Activated gamma-delta T cell treated with anti-CD3 and anti-CD28 coated beads, Interleukin-2, amount 50 U/mL, for 16 hours (primary cell): Measurements from ENCODE around the gene CTF1.
A peak's percentile ranks its signal among the peaks of the same experiment; 100 is the strongest.
"Not testable (repeated sequence)": the region's sequence is repeated elsewhere in the genome, so short reads cannot be mapped to it uniquely, and the experiment has no call there.

ENCODE experiments used
- DNase-seq: peaks from one replicate; pipeline ENCODE4 v3.0.0-alpha.2; 2020; ENCODE audit warnings: low read depth

Gene CTF1

GRCh38 chr16:30931068-30931650 is 34.7 kb downstream of the CTF1 start:
- DNase-seq: no peak

- no peak for DNase-seq
Observed at GRCh38 chr16:30934827-30935557, 38.6 kb downstream of the CTF1 start.

- no peak for DNase-seq
Observed at GRCh38 chr16:30937692-30938091, 41.3 kb downstream of the CTF1 start.

- DNase-seq: not testable (repeated sequence)
Observed at GRCh38 chr16:30939571-30939970, 43.2 kb downstream of the CTF1 start.

- DNase-seq: peak; percentile 44
Observed at GRCh38 chr16:30941600-30942425, 45.4 kb downstream of the CTF1 start.

GRCh38 chr16:30942426-30942806 is 46.0 kb downstream of the CTF1 start:
- DNase-seq: no peak

- no peak for DNase-seq
Observed at GRCh38 chr16:30944352-30944751, 47.9 kb downstream of the CTF1 start.

- no peak for DNase-seq
Observed at GRCh38 chr16:30946671-30947540, 50.5 kb downstream of the CTF1 start.

- DNase-seq: no peak
Observed at GRCh38 chr16:30947541-30947858, 51.1 kb downstream of the CTF1 start.

GRCh38 chr16:30947859-30948666 is 51.6 kb downstream of the CTF1 start:
- DNase-seq: no peak

- no peak for DNase-seq
Observed at GRCh38 chr16:30948667-30949649, 52.5 kb downstream of the CTF1 start, which contains the start of gene ORAI3. TSS of gene ORAI3 (plus strand) at chr16:30949068. CDS start at chr16:30949290, 222 bp downstream.

- DNase-seq: no peak
Observed at GRCh38 chr16:30949650-30950515, 53.5 kb downstream of the CTF1 start.

- DNase-seq: no peak
Observed at GRCh38 chr16:30950516-30951065, 54.2 kb downstream of the CTF1 start.

- DNase-seq: no peak
Observed at GRCh38 chr16:30951193-30951592, 54.8 kb downstream of the CTF1 start.

- no peak for DNase-seq
Observed at GRCh38 chr16:30951750-30952149, 55.3 kb downstream of the CTF1 start.

- no peak for DNase-seq
Observed at GRCh38 chr16:30953111-30953510, 56.7 kb downstream of the CTF1 start.
